ENCODE measurements around the gene MXRA5.
"Not testable (repeated sequence)": the region's sequence is repeated elsewhere in the genome, so short reads cannot be mapped to it uniquely, and the experiment has no call there.

MXRA5 gene

GRCh38 chrX:3293251-3293650 is 53.2 kb downstream of the MXRA5 start:
- Mint-ChIP-seq H3K9me3 (no peaks in the 10 kb centered on the region), H3K4me1 (ENCODE audit: low read depth) (no peaks in the 10 kb centered on the region), H3K27ac (no peak overlapping the region), H3K4me3 (no peak overlapping the region), H3K27me3 (ENCODE audit: low read depth) (no peaks in the 10 kb centered on the region), H3K36me3 (ENCODE audit: low read depth) (no peaks in the 10 kb centered on the region)

DNA sequence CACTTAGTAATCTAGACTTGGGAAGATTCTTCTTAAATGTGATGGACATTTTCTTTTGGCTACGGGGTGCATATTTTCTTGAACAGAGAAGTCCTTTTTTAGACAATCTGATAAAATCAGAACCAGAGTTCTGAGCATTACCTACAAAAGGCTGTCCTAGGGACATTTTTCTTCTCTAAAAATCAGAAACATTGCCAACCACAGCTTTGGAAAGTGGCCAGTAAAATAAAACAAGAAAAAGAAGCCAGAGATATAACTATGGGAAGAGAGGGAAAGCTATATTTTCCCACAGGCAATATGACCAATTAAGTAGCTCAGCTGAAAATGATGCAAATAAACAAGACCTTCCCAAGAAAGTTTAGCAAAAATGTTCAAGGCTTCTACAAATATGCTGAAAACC is 55.9 kb downstream of the MXRA5 start:
- Mint-ChIP-seq H3K27me3 (ENCODE audit: low read depth) (no peaks in the 10 kb centered on the region), H3K36me3 (ENCODE audit: low read depth) (no peaks in the 10 kb centered on the region), H3K4me1 (ENCODE audit: low read depth) (no peaks in the 10 kb centered on the region), H3K27ac (no peak overlapping the region), H3K9me3 (no peaks in the 10 kb centered on the region), H3K4me3 (no peak overlapping the region)

DNA sequence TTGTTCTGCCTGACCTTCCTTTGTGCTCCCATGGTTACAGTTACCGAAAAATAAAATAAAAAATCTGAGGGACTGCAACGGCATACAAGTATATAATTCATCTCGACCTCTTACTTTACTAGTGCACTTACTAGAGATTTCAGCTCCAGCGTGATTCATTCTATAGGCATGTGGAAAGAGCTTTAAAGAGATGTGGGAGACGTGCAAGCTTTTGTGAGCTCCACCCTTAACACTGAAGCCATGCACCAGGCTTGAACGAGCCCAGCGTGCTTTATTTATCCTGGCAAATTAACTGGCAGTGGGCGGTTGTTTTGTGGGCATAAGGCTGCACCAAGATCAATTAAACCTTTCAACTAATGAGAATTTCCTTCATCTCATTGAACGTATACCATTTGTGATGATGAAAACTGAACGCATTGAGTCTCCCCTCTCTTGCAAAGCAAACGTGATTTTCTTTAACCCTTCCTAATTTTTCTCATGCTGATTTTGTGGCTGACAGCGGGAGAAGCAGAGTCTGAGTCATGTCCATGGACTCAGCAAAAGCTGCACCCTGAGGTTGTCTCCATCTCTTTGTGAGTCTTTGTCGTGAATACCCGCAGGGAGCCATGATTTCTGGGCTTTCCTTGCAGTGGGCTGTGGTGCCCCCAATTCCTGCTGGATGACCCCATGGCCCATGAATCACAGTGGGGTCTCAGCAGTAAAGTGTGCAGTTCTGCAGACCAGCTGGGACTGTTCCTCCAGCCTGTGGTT is 60.1 kb downstream of the MXRA5 start:
- no peak overlapping the region for H3K27ac Mint-ChIP-seq
- no peaks in the 10 kb centered on the region for H3K36me3 Mint-ChIP-seq (ENCODE audit: low read depth)
- H3K9me3 Mint-ChIP-seq = no peaks in the 10 kb centered on the region
- H3K4me3 Mint-ChIP-seq = no peak overlapping the region
- H3K4me1 Mint-ChIP-seq (ENCODE audit: low read depth) = no peaks in the 10 kb centered on the region
- H3K27me3 Mint-ChIP-seq (ENCODE audit: low read depth) = no peaks in the 10 kb centered on the region

- Mint-ChIP-seq H3K36me3 (ENCODE audit: low read depth) (no peaks in the 10 kb centered on the region), H3K27me3 (ENCODE audit: low read depth) (no peaks in the 10 kb centered on the region), H3K27ac (no peak overlapping the region), H3K4me3 (no peak overlapping the region), H3K9me3 (no peaks in the 10 kb centered on the region), H3K4me1 (ENCODE audit: low read depth) (no peaks in the 10 kb centered on the region)
Observed at GRCh38 chrX:3280706-3281105, 65.7 kb downstream of the MXRA5 start.

GRCh38 chrX:3273668-3274067 is 72.8 kb downstream of the MXRA5 start:
- not testable (repeated sequence) for H3K36me3 Mint-ChIP-seq (ENCODE audit: low read depth); H3K27ac Mint-ChIP-seq; H3K4me3 Mint-ChIP-seq; H3K4me1 Mint-ChIP-seq (ENCODE audit: low read depth); H3K27me3 Mint-ChIP-seq (ENCODE audit: low read depth); H3K9me3 Mint-ChIP-seq

DNA sequence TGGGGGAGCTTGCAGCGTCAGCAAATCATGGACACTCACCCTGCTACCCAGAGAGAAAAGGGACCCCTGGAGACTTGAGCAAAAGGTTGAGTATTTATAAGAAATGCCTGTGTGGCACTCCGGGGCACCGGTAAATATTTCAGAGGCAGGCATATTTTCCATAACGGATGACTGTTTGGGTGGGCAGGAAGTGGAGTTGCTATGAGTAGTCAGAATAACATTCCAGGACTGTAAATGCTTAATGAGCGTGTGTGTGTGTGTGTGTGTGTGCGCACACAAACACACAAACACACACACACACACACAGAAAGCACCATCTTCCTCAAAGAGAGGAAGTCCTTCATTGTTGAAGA is 74.6 kb downstream of the MXRA5 start:
- Mint-ChIP-seq H3K27me3 (ENCODE audit: low read depth) (no peaks in the 10 kb centered on the region), H3K27ac (no peak overlapping the region), H3K9me3 (no peaks in the 10 kb centered on the region), H3K4me1 (ENCODE audit: low read depth) (no peaks in the 10 kb centered on the region), H3K36me3 (ENCODE audit: low read depth) (no peaks in the 10 kb centered on the region), H3K4me3 (no peak overlapping the region)

- Mint-ChIP-seq H3K27me3 (ENCODE audit: low read depth) (no peaks in the 10 kb centered on the region), H3K4me1 (ENCODE audit: low read depth) (no peaks in the 10 kb centered on the region), H3K27ac (no peak overlapping the region), H3K36me3 (ENCODE audit: low read depth) (no peaks in the 10 kb centered on the region), H3K9me3 (no peaks in the 10 kb centered on the region), H3K4me3 (no peak overlapping the region)
Observed at GRCh38 chrX:3271183-3271833, 75.1 kb downstream of the MXRA5 start.

DNA sequence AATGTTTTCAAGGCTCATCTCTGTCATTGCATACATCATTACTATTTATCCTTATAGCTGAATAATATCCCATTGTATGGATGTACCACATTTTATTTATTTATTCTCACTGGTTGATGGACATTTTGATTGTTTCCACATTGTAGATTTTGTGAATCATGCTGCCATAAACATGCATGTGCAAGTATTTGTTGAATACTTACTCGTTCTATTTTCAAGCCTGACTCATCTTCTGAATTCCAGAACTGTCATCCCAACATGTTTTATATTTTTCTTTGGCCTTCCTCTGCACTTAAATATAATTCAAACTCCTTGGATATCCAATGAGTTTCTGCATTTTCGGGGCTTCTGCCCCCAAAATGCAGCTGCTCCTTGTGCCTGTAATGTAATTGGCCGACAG is 77.6 kb downstream of the MXRA5 start:
- H3K9me3 Mint-ChIP-seq = peaks cover 3% of the 10 kb centered on the region
- H3K27ac Mint-ChIP-seq = no peak overlapping the region
- no peaks in the 10 kb centered on the region for H3K4me1 Mint-ChIP-seq (ENCODE audit: low read depth)
- no peak overlapping the region for H3K4me3 Mint-ChIP-seq
- no peaks in the 10 kb centered on the region for H3K27me3 Mint-ChIP-seq (ENCODE audit: low read depth)
- H3K36me3 Mint-ChIP-seq (ENCODE audit: low read depth) = no peaks in the 10 kb centered on the region

GRCh38 chrX:3263681-3264126 is 82.7 kb downstream of the MXRA5 start:
- H3K27ac Mint-ChIP-seq = no peak overlapping the region
- H3K27me3 Mint-ChIP-seq (ENCODE audit: low read depth) = no peaks in the 10 kb centered on the region
- peaks cover 7% of the 10 kb centered on the region for H3K9me3 Mint-ChIP-seq
- no peak overlapping the region for H3K4me3 Mint-ChIP-seq
- H3K4me1 Mint-ChIP-seq (ENCODE audit: low read depth) = no peaks in the 10 kb centered on the region
- no peaks in the 10 kb centered on the region for H3K36me3 Mint-ChIP-seq (ENCODE audit: low read depth)

DNA sequence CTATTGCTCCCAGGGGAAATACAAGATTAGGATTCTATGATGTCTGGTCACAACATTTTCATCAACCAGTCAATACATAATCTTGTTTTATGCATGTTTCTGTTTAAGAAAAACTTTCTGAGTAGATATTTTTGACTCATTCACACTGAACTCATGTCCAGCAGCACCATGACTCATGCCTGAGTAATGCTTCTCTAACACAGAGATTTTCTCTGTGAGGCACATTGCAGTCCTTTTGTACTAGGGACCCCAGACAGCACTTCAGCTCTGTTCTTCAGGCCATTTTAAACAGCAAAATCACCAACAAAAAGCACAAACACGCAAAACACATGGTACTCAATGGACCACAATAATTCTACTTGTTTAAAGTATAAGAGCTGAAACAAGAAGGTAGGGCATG is 83.6 kb downstream of the MXRA5 start:
- no peaks in the 10 kb centered on the region for H3K4me1 Mint-ChIP-seq (ENCODE audit: low read depth)
- no peak overlapping the region for H3K27ac Mint-ChIP-seq
- no peak overlapping the region for H3K4me3 Mint-ChIP-seq
- H3K36me3 Mint-ChIP-seq (ENCODE audit: low read depth) = no peaks in the 10 kb centered on the region
- H3K9me3 Mint-ChIP-seq = peaks cover 7% of the 10 kb centered on the region
- H3K27me3 Mint-ChIP-seq (ENCODE audit: low read depth) = no peaks in the 10 kb centered on the region
